Right ventricle myocardium superior (tissue), 1 donor: Measurements from ENCODE around the gene PCDHB7. TPM values are rescaled to one million over a fixed set of nuclear protein-coding genes. Genes with fewer than 3 reads are reported as not detected.
"Not testable (repeated sequence)": the region's sequence is repeated elsewhere in the genome, so short reads cannot be mapped to it uniquely, and the experiment has no call there.

Experiments used
- ATAC-seq: fragments of 200-7000 bp; cut with Tn5 transposase; one replicate; pipeline ENCODE4 v1.9.1; 2020; ENCODE audit warnings: mild to moderate bottlenecking; ENCODE audit not compliant: poor library complexity
- DNase-seq: peaks from one replicate; pipeline ENCODE4 v3.0.0-alpha.2; 2020
- intact Hi-C: fragments of 100-400 bp; cut with DNase I; formaldehyde crosslinking; loops from one replicate; pipeline ENCODE4 v1.11.2; 2022
- long read RNA-seq: library from polyadenylated mRNA; unstranded; transcript quantifications from one replicate; pipeline ENCODE4 v2.0.0, GENCODE V29; 2021
- total RNA-seq: library from RNA; stranded (reverse); fragmentation: NEBNext Ultra II Directional; extraction: Animal tissue kit (Norgen Biotek cat#: 25700); gene quantifications from one replicate; pipeline ENCODE4 v1.2.1, GENCODE V29; 2021
- donor health status: DM: no; HTN: yes; CAD: no; lungs with severe emphysema.

The PCDHB7 gene
- total RNA-seq = 0.62 TPM
- long read RNA-seq, partial matches to known transcripts = 0 of 4 reads
- long read RNA-seq, other reads (novel, unspliced or antisense) = 0 of 4 reads

DNA sequence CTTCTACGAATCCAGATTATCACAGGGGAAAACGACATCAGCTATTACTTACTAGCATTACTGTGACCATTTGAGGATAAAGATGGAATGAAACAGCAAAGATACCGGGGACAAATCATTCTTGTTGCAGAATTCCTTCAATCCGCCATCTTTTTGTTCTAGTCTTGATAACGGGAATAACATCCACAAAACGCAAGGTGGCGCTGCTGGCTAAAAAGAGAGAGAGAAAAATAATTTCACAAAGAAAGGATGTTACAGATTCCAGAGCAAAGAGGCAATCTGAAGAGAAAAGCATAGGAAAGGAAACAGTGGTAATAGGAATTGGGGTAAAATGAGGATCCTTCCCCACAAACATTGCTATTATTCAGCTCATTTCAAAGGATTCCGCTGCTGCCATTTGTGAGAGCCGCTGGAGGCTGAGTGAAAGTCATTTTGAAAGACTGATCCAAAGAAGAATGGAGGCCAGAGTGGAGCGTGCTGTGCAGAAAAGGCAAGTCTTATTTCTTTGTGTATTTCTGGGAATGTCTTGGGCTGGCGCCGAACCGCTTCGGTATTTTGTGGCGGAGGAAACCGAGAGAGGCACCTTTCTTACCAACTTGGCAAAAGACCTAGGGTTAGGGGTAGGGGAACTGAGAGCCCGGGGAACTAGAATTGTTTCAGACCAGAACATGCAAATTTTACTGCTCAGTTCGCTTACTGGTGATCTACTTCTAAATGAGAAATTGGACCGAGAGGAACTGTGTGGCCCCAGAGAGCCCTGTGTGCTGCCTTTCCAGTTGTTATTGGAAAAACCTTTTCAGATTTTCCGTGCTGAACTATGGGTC is at the start of gene PCDHB7:
PCDHB7 (plus strand) TSS at position 264 of the 824 bp plus-strand sequence; CDS start at position 456, 192 bp downstream.
- DNase-seq = no peak
- no peak for ATAC-seq
- intact Hi-C loops = no loop called here

DNA sequence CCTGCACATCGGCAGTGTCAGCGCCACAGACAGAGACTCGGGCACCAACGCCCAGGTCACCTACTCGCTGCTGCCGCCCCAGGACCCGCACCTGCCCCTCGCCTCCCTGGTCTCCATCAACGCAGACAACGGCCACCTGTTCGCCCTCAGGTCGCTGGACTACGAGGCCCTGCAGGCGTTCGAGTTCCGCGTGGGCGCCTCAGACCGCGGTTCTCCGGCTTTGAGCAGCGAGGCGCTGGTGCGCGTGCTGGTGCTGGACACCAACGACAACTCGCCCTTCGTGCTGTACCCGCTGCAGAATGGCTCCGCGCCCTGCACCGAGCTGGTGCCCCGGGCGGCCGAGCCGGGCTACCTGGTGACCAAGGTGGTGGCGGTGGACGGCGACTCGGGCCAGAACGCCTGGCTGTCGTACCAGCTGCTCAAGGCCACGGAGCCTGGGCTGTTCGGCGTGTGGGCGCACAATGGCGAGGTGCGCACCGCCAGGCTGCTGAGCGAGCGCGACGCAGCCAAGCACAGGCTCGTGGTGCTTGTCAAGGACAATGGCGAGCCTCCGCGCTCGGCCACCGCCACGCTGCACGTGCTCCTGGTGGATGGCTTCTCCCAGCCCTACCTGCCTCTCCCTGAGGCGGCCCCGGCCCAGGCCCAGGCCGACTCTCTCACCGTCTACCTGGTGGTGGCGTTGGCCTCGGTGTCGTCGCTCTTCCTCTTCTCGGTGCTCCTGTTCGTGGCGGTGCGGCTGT is 48.9 kb upstream of the PCDHB7 start:
- ATAC-seq, intact Hi-C loops: not testable (repeated sequence)

DNA sequence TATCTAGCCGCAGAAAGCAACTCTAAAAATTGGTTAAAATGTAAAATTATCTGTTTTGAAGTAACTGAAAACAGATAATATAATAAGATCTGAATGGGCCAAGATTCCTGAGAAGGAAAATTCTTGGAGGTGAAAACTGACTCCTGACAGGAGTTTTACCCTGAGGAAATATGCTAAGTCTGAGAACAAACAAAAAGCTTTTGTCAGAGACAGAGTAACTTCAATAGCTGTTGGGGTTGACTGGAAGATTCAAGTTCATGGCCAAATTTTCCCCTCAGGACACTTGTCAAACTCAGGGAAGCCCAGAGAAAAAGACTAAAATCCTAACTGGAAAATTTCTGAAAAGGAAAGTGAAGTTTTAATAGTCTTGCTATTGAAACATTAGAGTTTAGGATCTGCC is 45.1 kb upstream of the PCDHB7 start:
- ATAC-seq (no peak), DNase-seq (no peak)
- intact Hi-C loops = no loop called here

More for the DNA sequence above, 48.9 kb upstream of the PCDHB7 start:
- peak; percentile 23 for DNase-seq

DNA sequence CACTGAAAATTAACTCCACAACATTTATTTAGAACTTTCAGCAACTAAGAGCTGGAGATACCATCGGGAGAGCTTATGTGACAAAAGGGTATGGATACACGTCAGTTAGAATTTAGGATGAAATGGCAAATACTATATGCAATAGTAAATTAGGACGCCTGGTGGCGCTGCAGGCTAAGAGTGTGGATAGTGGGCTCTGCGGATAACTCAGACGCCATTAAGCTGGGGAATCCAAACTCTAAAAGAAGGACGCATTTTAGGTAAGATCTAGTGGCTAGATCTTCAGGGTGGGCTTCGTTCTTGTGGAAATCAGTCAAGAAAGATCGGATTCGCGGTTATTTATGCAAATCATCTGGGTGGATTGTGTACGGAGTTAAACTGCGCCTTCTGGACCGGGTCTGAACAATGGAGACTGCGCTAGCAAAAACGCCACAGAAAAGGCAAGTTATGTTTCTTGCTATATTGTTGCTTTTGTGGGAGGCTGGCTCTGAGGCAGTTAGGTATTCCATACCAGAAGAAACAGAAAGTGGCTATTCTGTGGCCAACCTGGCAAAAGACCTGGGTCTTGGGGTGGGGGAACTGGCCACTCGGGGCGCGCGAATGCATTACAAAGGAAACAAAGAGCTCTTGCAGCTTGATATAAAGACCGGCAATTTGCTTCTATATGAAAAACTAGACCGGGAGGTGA is 37.3 kb upstream of the PCDHB7 start, which contains the start of gene PCDHB5:
PCDHB5 (plus strand) TSS at position 177 of the 688 bp plus-strand sequence; CDS start at position 406, 229 bp downstream.
- ATAC-seq (no peak), DNase-seq (no peak)
- intact Hi-C loops = no loop called here

DNA sequence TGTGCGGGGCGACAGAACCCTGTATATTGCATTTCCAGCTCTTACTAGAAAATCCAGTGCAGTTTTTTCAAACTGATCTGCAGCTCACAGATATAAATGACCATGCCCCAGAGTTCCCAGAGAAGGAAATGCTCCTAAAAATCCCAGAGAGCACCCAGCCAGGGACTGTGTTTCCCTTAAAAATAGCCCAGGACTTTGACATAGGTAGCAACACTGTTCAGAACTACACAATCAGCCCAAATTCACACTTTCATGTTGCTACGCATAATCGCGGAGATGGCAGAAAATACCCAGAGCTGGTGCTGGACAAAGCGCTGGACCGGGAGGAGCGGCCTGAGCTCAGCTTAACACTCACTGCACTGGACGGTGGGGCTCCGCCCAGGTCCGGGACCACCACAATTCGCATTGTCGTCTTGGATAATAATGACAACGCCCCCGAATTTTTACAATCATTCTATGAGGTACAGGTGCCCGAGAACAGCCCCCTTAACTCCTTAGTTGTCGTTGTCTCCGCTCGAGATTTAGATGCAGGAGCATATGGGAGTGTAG is 36.7 kb upstream of the PCDHB7 start:
- intact Hi-C loops = no loop called here
- DNase-seq (no peak), ATAC-seq (no peak)

DNA sequence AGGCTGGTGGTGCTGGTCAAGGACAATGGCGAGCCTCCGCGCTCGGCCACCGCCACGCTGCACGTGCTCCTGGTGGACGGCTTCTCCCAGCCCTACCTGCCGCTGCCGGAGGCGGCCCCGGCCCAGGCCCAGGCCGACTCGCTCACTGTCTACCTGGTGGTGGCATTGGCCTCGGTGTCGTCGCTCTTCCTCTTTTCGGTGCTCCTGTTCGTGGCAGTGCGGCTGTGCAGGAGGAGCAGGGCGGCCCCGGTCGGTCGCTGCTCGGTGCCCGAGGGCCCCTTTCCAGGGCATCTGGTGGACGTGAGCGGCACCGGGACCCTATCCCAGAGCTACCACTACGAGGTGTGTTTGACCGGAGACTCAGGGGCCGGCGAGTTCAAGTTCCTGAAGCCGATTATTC is 35.1 kb upstream of the PCDHB7 start:
- intact Hi-C loops, ATAC-seq, DNase-seq: not testable (repeated sequence)

DNA sequence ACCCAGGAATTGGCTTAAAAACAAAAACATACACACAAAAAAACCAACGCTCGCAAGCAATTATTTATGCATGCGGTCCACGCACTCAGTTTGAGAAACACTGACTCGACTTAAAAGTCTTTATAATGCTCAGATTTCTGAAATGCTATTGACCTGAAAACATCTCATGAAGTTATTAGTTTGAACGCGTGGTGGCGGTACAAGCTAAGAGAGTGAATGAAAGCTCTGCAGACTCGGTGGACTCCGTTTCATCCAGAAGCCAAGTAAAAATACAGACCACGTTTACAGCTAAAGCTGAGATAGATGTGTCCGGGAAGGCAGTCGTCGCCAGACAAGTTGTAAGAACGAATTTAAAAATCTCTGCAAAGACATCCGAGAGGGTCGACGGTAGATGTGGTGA is 22.6 kb upstream of the PCDHB7 start, which contains the start of gene PCDHB6:
PCDHB6 (plus strand) TSS at position 246 of the 400 bp plus-strand sequence. CDS start 201 bp downstream, outside the sequence.
- intact Hi-C loops = no loop called here
- ATAC-seq (no peak), DNase-seq (no peak)

DNA sequence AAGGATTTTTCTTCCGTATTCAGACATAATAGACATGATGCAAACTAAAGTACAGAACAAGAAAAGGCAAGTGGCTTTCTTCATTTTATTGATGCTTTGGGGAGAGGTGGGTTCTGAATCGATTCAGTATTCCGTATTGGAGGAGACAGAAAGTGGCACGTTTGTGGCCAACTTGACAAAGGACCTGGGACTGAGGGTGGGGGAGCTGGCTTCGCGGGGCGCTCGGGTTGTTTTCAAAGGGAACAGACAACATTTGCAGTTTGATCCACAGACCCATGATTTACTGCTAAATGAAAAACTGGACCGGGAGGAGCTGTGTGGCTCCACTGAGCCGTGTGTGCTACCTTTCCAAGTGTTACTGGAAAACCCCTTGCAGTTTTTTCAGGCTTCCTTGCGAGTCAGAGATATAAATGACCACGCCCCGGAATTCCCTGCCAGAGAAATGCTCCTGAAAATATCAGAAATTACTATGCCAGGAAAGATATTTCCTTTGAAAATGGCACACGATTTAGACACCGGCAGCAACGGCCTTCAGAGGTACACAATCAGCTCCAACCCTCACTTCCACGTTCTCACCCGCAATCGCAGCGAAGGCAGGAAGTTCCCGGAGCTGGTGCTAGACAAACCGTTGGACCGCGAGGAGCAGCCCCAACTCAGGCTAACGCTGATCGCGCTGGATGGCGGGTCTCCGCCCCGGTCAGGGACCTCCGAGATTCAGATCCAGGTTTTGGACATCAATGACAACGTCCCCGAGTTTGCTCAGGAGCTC is 22.0 kb upstream of the PCDHB7 start:
- ATAC-seq (no peak), DNase-seq (no peak)
- intact Hi-C loops = no loop called here

DNA sequence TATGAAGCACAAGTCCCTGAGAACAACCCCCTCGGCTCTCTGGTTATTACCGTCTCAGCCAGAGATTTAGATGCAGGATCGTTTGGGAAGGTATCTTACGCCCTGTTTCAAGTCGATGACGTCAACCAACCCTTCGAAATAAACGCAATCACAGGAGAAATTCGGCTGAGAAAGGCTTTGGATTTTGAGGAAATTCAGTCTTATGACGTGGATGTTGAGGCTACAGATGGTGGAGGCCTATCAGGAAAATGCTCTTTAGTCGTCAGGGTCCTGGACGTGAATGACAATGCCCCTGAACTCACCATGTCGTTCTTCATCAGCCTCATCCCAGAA is 21.5 kb upstream of the PCDHB7 start:
- no peak for DNase-seq
- no peak for ATAC-seq
- intact Hi-C loops = no loop called here

DNA sequence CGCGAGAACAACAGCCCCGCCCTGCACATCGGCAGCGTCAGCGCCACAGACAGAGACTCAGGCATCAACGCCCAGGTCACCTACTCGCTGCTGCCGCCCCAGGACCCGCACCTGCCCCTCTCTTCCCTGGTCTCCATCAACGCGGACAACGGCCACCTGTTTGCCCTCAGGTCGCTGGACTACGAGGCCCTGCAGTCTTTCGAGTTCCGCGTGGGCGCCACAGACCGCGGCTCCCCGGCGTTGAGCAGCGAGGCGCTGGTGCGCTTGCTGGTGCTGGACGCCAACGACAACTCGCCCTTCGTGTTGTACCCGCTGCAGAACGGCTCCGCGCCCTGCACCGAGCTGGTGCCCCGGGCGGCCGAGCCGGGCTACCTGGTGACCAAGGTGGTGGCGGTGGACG is 20.8 kb upstream of the PCDHB7 start:
- intact Hi-C loops, ATAC-seq, DNase-seq: not testable (repeated sequence)

DNA sequence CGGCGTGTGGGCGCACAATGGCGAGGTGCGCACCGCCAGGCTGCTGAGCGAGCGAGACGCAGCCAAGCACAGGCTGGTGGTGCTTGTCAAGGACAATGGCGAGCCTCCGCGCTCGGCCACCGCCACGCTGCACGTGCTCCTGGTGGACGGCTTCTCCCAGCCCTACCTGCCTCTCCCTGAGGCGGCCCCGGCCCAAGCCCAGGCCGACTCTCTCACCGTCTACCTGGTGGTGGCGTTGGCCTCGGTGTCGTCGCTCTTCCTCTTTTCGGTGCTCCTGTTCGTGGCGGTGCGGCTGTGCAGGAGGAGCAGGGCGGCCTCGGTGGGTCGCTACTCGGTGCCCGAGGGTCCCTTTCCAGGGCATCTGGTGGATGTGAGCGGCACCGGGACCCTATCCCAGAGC is 20.3 kb upstream of the PCDHB7 start:
- intact Hi-C loops = not testable (repeated sequence)

DNA sequence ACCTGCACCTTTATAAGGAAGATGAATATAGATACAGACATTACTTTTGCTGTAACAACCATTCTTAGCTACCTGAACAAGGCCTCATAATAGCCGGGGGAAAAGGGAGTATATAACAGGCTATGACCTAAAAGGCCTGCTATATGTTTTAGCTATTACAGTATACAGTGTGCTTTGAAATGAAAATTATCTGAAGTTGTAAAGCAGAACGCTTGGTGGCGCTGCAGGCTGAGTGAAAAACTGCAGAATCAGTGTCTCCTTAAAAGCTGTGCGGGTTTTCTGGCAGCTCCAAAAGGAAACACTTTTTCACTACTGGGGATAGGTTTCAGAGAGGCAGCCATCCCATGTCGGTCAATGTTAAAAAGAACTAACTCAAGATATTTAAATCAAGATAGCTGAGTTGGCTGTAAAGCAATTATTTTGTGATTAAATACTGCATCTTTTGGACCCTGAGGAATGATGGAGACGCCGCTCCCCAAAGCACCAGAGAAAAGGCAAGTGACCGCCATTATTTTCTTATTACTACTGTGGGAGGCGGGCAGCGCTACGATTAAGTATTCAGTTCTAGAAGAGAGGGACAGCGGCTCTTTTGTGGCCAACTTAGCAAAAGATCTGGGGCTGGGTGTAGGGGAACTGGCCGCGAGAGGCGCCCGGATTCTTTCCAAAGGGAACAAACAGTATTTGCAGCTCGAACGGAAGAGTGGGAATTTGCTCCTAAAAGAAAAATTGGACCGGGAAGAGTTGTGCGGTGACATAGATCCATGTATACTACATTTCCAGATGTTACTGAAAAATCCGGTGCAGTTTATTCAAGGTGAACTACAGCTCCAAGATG is 16.7 kb upstream of the PCDHB7 start:
- intact Hi-C loops = no loop called here

More for the DNA sequence above, 20.3 kb upstream of the PCDHB7 start:
- not testable (repeated sequence) for ATAC-seq, DNase-seq

DNA sequence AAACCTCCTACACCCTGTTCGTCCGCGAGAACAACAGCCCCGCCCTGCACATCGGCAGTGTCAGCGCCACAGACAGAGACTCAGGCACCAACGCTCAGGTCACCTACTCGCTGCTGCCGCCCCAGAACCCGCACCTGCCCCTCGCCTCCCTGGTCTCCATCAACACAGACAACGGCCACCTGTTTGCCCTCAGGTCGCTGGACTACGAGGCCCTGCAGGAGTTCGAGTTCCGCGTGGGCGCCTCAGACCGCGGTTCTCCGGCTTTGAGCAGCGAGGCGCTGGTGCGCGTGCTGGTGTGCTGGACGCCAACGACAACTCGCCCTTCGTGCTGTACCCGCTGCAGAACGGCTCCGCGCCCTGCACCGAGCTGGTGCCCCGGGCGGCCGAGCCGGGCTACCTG is 15.1 kb upstream of the PCDHB7 start:
- ATAC-seq, intact Hi-C loops, DNase-seq: not testable (repeated sequence)

More for the DNA sequence above, 16.7 kb upstream of the PCDHB7 start:
- no peak for DNase-seq
- no peak for ATAC-seq

DNA sequence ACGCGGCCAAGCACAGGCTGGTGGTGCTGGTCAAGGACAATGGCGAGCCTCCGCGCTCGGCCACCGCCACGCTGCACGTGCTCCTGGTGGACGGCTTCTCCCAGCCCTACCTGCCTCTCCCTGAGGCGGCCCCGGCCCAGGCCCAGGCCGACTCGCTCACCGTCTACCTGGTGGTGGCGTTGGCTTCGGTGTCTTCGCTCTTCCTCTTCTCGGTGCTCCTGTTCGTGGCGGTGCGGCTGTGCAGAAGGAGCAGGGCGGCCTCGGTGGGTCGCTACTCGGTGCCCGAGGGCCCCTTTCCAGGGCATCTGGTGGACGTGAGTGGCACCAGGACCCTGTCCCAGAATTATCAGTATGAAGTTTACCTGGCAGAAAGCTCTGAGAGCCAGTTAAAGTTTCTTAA is 14.5 kb upstream of the PCDHB7 start:
- intact Hi-C loops, ATAC-seq, DNase-seq: not testable (repeated sequence)

DNA sequence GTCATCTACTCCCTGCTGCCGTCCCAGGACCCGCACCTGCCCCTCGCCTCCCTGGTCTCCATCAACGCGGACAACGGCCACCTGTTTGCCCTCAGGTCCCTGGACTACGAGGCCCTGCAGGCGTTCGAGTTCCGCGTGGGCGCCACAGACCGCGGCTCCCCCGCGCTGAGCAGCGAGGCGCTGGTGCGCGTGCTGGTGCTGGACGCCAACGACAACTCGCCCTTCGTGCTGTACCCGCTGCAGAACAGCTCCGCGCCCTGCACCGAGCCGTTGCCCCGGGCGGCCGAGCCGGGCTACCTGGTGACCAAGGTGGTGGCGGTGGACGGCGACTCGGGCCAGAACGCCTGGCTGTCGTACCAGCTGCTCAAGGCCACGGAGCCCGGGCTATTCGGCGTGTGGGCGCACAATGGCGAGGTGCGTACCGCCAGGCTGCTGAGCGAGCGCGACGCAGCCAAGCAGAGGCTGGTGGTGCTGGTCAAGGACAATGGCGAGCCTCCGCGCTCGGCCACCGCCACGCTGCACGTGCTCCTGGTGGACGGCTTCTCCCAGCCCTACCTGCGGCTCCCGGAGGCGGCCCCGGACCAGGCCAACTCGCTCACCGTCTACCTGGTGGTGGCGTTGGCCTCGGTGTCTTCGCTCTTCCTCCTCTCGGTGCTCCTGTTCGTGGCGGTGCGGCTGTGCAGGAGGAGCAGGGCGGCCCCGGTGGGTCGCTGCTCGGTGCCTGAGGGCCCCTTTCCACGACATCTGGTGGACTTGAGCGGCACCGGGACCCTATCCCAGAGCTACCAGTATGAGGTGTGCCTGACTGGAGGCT is 2.1 kb downstream of the PCDHB7 start:
- intact Hi-C loops = not testable (repeated sequence)

DNA sequence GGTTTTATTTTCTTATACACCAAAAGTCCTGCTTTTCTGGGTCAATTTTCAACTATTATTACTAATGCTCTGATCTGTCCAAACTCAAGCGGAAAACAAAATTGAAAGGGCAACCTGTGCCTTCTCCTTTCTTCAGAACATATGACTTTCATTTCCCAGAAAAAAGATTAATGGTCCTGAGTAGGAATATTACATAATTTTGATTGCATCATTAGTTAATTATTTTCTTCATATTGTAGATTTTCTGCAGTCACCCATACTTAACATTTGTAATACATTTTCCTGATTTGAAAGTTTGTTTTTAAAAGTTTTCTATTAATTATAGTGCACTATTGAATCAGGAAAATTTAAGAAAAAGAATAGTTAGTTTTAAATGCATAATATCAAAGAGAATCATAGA is 3.5 kb downstream of the PCDHB7 start:
- no peak for DNase-seq
- intact Hi-C loops = no loop called here
- ATAC-seq = no peak

More for the DNA sequence above, 2.1 kb downstream of the PCDHB7 start:
- DNase-seq = peak; percentile 32
- not testable (repeated sequence) for ATAC-seq
